Gastroesophageal sphincter (tissue), 4 donors: ENCODE results near the gene SORL1-AS1.

Experiments
- ATAC-seq: fragments of 150-250 bp; one replicate; pipeline ENCODE4 v1.9.1; 2016; ENCODE audit warnings: mild to moderate bottlenecking, moderate library complexity
- H3K27ac ChIP-seq, 4 donors: fragments of 200-600 bp; sonication (generic) in 3 of 4; 1 replicate in 3 of 4; 2 replicates in 1 of 4; pipeline ENCODE4 v1.5.1; 2016 to 2019
- H3K27me3 ChIP-seq: fragments of 200-600 bp; sonication (generic); one replicate; pipeline ENCODE4 v1.5.1; 2019
- H3K36me3 ChIP-seq, 2 donors: fragments of 200-600 bp; sonication (generic); one replicate each; pipeline ENCODE4 v1.5.1; 2019; ENCODE audit warnings: control low read depth in 1 of 2
- H3K4me1 ChIP-seq, 3 donors: fragments of 200-600 bp; sonication (generic); 1 replicate in 2 of 3; 2 replicates in 1 of 3; pipeline ENCODE4 v1.5.1; 2016 to 2019; ENCODE audit warnings: control low read depth in 2 of 3
- H3K4me3 ChIP-seq, 2 donors: fragments of 200-600 bp; sonication (generic); one replicate each; pipeline ENCODE4 v1.5.1; 2019; ENCODE audit warnings: mild to moderate bottlenecking in 1 of 2, moderate library complexity in 1 of 2
- H3K9me3 ChIP-seq, 3 donors: fragments of 200-600 bp; sonication (generic); one replicate each; pipeline ENCODE4 v1.5.1; 2017 to 2019; ENCODE audit warnings: control low read depth in 2 of 3
- EP300 ChIP-seq: sonication (generic); formaldehyde crosslinking; IDR thresholded peaks from one replicate; pipeline ENCODE4 v1.6.1; 2017; ENCODE audit warnings: antibody characterized with exemption, mild to moderate bottlenecking
- POLR2A ChIP-seq, 2 donors: fragments of 450-650 bp; IDR thresholded peaks; one replicate each; pipeline ENCODE4 v1.6.1; 2017; ENCODE audit warnings: antibody characterized with exemption in 2 of 2, mild to moderate bottlenecking in 2 of 2, moderate library complexity in 1 of 2
- POLR2AphosphoS5 ChIP-seq: sonication (generic); formaldehyde crosslinking; IDR thresholded peaks from one replicate; pipeline ENCODE4 v1.6.1; 2017; ENCODE audit warnings: antibody characterized with exemption
- WGBS, 2 donors: methylation state at CpG; one replicate each; pipeline ENCODE4 v1.1.5; 2018; ENCODE audit warnings: low coverage in 1 of 2; 5-methylcytosine and 5-hydroxymethylcytosine counted together
- TF ChIP-seq, protein P1 (sequence below), 4 experiments: fragments of 200-600 bp in 2 of 4; fragments of 450-650 bp in 2 of 4; sonication (generic) in 1 of 4; IDR thresholded peaks; one replicate each; pipeline ENCODE4 v1.5.1; 2017 to 2019; ENCODE audit warnings: antibody characterized with exemption in 4 of 4, mild to moderate bottlenecking in 2 of 4, moderate library complexity in 2 of 4

Gene SORL1-AS1

DNA sequence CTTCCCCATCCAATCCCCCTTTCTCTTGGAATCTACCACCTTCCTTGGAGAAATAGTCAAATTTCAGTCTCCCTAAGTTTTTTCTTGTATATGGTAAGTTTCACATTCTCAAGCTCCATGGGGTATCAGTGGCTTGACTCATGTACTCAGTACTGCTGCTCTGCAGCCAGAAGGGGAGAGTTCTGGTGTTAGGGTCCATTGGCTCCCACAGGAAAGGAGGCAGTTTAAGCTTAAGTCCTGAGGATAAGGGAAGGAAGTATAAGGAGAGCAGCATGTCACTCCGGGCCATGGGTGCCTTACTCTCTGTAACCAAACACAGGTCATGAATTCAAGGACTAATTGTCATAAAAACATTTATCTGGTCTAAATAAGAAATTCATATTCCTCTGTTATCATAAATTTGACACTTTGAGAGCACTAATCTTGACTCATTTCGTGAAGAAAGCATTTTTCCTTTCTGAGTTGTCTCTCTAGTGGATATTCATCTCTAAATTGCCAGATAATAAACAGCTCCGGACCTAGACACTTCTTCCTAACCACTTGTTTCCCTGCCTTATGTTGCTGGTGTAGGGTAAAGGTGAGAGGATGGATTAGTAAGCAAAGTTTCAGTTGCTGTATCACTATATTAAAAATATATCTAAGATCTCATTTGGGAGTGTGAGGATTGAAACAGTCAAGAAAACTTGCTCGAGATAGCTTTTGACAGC, 20.8 kb downstream of the SORL1-AS1 start:
- ATAC-seq, result no peak
- H3K9me3 ChIP-seq, result no peaks in the 10 kb centered on the region
- no peak for TF ChIP-seq EP300
- no peak for TF ChIP-seq POLR2A (IDR thresholded peaks at IDR 0.05)
- H3K27me3 ChIP-seq, result peaks cover 4% of the 10 kb centered on the region
- no peaks in the 10 kb centered on the region for H3K36me3 ChIP-seq
- H3K27ac ChIP-seq, result no peak overlapping the region
- 79 to 83% methylated on average over 3 to 4 of the region's 4 CpGs for WGBS, 2 donors
- H3K4me3 ChIP-seq, result no peak overlapping the region
- peaks cover 0 to 8% (median 0%) of the 10 kb centered on the region in 3 donors for H3K4me1 ChIP-seq

DNA sequence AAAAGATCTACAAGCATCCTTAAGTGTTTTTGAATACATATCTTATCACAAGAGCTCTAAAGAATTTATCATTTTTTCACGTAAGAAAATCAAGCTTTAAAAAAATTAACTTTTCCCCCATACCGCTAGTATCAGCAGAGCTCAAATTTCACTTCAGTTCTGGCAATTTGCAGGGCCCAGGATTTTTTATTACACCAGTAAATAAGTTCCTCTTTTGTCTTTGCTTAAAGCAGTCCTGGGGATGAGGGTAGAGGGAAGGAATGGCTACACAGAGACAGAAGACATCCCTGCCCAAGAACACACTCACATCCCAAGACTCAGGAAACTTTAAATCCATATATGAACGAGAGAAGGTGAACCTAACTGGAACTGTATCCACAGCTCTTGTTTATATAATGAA, 23.2 kb downstream of the SORL1-AS1 start:
- Histone ChIP-seq H3K4me3 (no peak overlapping the region), H3K9me3 (no peaks in the 10 kb centered on the region), H3K36me3 (no peaks in the 10 kb centered on the region), H3K4me1 (peaks cover 0 to 15% (median 0%) of the 10 kb centered on the region in 3 donors), H3K27ac (no peak overlapping the region), H3K27me3 (peaks cover 5% of the 10 kb centered on the region)
- TF ChIP-seq, protein P1, sequence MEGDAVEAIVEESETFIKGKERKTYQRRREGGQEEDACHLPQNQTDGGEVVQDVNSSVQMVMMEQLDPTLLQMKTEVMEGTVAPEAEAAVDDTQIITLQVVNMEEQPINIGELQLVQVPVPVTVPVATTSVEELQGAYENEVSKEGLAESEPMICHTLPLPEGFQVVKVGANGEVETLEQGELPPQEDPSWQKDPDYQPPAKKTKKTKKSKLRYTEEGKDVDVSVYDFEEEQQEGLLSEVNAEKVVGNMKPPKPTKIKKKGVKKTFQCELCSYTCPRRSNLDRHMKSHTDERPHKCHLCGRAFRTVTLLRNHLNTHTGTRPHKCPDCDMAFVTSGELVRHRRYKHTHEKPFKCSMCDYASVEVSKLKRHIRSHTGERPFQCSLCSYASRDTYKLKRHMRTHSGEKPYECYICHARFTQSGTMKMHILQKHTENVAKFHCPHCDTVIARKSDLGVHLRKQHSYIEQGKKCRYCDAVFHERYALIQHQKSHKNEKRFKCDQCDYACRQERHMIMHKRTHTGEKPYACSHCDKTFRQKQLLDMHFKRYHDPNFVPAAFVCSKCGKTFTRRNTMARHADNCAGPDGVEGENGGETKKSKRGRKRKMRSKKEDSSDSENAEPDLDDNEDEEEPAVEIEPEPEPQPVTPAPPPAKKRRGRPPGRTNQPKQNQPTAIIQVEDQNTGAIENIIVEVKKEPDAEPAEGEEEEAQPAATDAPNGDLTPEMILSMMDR (IDR thresholded peaks at IDR 0.05), result no peak
- TF ChIP-seq POLR2AphosphoS5 (no peak), POLR2A (IDR thresholded peaks at IDR 0.05) (no peak), EP300 (no peak)
- ATAC-seq, result no peak
- WGBS, 2 donors, result 38 to 49% methylated on average over 3 of the region's 3 CpGs

DNA sequence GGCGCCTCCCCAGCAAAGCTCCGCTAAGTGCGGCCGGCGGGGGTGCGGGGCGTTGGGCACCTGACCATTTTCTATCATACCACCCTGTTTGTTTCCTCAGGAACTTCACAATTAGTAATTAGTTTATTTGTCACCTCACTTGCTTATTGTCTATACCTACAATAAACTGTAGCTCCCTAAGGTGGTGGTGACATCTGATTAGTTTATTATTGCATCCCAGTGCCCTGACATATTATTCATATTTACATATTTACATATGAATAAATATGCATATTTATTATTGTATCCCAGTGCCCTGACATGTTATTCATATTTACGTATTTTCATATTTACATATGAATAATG, 25.4 kb downstream of the SORL1-AS1 start:
- Histone ChIP-seq H3K9me3 (no peaks in the 10 kb centered on the region), H3K36me3 (no peaks in the 10 kb centered on the region), H3K4me3 (peak overlapping the region in 1 of 2 donors; percentile 40), H3K27me3 (peaks cover 5% of the 10 kb centered on the region), H3K27ac (no peak overlapping the region), H3K4me1 (peaks cover 0 to 15% (median 0%) of the 10 kb centered on the region in 3 donors)
- no peak for TF ChIP-seq POLR2AphosphoS5
- TF ChIP-seq EP300, result no peak
- TF ChIP-seq POLR2A (IDR thresholded peaks at IDR 0.05), result no peak
- TF ChIP-seq, protein P1 (IDR thresholded peaks at IDR 0.05), result no peak
- 77 to 100% methylated on average over 1 of the region's 8 CpGs for WGBS, 2 donors
- no peak for ATAC-seq

DNA sequence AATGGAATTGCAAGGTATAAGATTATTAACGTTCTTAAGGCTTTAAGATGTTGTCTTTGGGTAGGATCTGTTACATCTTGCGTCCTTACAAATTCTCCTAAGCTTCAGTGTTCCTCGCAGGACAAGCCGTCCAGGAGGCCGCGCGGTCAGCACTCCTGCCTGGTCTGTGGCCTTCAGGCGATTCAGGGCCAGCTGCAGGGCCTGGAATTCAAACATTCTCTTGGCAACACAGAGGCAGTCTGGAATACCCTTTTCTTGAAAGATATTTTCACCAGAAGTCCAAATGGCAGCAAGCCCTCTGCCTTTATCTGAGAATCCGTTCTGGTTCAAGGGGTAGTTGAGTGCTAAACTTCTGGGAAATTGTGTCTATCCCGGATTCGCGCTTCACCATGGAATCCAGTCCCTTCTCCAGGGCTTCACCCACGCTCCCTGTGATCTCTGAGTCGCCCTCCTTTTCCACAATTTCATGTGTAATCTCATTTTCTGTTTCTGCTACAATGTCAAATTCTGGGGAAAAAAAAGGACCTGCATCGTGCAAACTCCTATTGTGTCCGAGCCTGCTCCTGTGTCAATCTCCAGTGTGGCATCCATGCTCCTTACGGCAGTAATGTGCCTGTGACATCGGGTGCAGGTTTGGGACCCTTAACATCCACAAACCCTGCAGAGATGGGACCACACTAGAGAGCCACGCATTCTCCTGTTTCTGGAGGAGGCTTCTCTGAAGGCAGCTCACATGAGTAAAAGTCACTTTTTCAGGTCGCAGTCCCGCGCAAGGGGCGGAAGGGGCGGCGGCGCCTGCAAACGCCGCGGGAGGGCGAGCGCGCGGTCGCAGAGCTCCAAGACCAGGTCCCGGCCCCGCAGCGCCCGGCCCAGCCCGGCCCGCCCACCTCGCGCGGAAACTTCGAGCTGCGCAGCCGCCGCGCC, 26.0 kb downstream of the SORL1-AS1 start:
- peaks cover 5% of the 10 kb centered on the region for H3K27me3 ChIP-seq
- H3K36me3 ChIP-seq, result no peaks in the 10 kb centered on the region
- peak; percentile 81 for ATAC-seq
- H3K4me1 ChIP-seq, result peaks cover 0 to 15% (median 0%) of the 10 kb centered on the region in 3 donors
- WGBS, 2 donors, result 24 to 54% methylated on average over 6 to 19 of the region's 48 CpGs
- no peak for TF ChIP-seq POLR2AphosphoS5
- TF ChIP-seq, protein P1 (IDR thresholded peaks at IDR 0.05), result peak in 2 of 4 experiments; percentile 41 to 54
- H3K4me3 ChIP-seq, result peak overlapping the region in 1 of 2 donors; percentile 40
- no peak overlapping the region for H3K27ac ChIP-seq
- no peaks in the 10 kb centered on the region for H3K9me3 ChIP-seq

DNA sequence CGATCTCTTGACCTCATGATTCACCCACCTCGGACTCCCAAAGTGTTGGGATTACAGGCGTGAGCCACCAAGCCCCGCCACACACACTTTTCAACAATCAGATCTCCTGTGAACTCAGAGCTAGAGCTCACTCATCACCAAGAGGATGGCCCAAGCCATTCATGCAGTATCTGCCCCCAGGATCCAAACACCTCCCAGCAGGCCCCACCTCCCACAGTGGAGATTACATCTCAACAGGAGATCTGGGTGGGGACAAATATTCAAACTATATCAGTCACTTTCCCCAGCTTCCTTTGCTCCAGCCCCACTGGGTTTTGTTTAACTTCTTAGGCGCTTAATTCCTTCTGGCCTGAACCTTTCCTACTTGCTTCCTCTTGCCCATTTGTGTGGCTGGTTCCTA, 26.9 kb downstream of the SORL1-AS1 start:
- TF ChIP-seq, protein P1 (IDR thresholded peaks at IDR 0.05), result no peak
- TF ChIP-seq POLR2AphosphoS5, result no peak
- no peak for TF ChIP-seq POLR2A (IDR thresholded peaks at IDR 0.05)
- no peak for TF ChIP-seq EP300
- no peak for ATAC-seq
- Histone ChIP-seq H3K4me1 (peaks cover 0 to 15% (median 0%) of the 10 kb centered on the region in 3 donors), H3K36me3 (no peaks in the 10 kb centered on the region), H3K9me3 (no peaks in the 10 kb centered on the region), H3K27me3 (peaks cover 5% of the 10 kb centered on the region), H3K27ac (no peak overlapping the region), H3K4me3 (no peak overlapping the region)
- 83 to 87% methylated on average over 1 to 5 of the region's 5 CpGs for WGBS, 2 donors
